ENCODE measurements around the gene TSTD2. TPM values are rescaled to one million over a fixed set of nuclear protein-coding genes. Genes with fewer than 3 reads are reported as not detected.
"Not testable (repeated sequence)": the region's sequence is repeated elsewhere in the genome, so short reads cannot be mapped to it uniquely, and the experiment has no call there.

Gene TSTD2
- total and polyA plus RNA-seq, 8 donors: 7.8 to 16.8 (median 10.0) TPM

GRCh38 chr9:97627624-97628023, 5.5 kb downstream of the TSTD2 start:
- intact Hi-C loops (cut with DNase I): no loop called here

GRCh38 chr9:97625620-97626019, 7.5 kb downstream of the TSTD2 start:
- H3K4me3 ChIP-seq: no peak overlapping the region
- no peak overlapping the region for H3K27ac ChIP-seq
- DNase-seq (no peak), ATAC-seq (no peak), FAIRE-seq (no peak)
- H3K36me3 ChIP-seq: peaks cover 0 to 25% (median 0%) of the 10 kb centered on the region in 3 donors
- 64 to 72% methylated on average over 3 of the region's 3 CpGs for WGBS, 2 donors
- H3K4me1 ChIP-seq: peaks cover 0 to 16% (median 0%) of the 10 kb centered on the region in 3 donors
- no peaks in the 10 kb centered on the region for H3K9me3 ChIP-seq
- TF ChIP-seq CTCF (IDR thresholded peaks at IDR 0.05): no peak
- intact Hi-C loops (cut with DNase I): no loop called here
- no peaks in the 10 kb centered on the region for H3K27me3 ChIP-seq

More at GRCh38 chr9:97627624-97628023, 5.5 kb downstream of the TSTD2 start:
- DNase-seq: no peak
- peak overlapping the region in 2 of 4 donors; percentile 39 to 48 for H3K27ac ChIP-seq
- H3K9me3 ChIP-seq: no peaks in the 10 kb centered on the region
- H3K27me3 ChIP-seq: no peaks in the 10 kb centered on the region
- H3K4me3 ChIP-seq: no peak overlapping the region
- FAIRE-seq: no peak
- TF ChIP-seq CTCF (IDR thresholded peaks at IDR 0.05): no peak
- 16 to 20% methylated on average over 5 of the region's 5 CpGs for WGBS, 2 donors
- H3K36me3 ChIP-seq: peaks cover 0 to 16% (median 0%) of the 10 kb centered on the region in 3 donors
- peak in 3 of 4 donors; percentile 35 to 51 (median 42) for ATAC-seq
- H3K4me1 ChIP-seq: peaks cover 8 to 20% (median 9%) of the 10 kb centered on the region in 3 donors

- Histone ChIP-seq H3K36me3 (peaks cover 0 to 25% (median 0%) of the 10 kb centered on the region in 3 donors), H3K4me1 (peaks cover 0 to 16% (median 0%) of the 10 kb centered on the region in 3 donors), H3K27ac (no peak overlapping the region), H3K4me3 (no peak overlapping the region), H3K9me3 (no peaks in the 10 kb centered on the region), H3K27me3 (no peaks in the 10 kb centered on the region)
- FAIRE-seq (no peak), DNase-seq (no peak), ATAC-seq (no peak)
- 98 to 100% methylated on average over 1 of the region's 1 CpG for WGBS, 2 donors
- intact Hi-C loops (cut with DNase I): no loop called here
- no peak for TF ChIP-seq CTCF (IDR thresholded peaks at IDR 0.05)
Measured at GRCh38 chr9:97623946-97624345, 9.2 kb downstream of the TSTD2 start.

GRCh38 chr9:97622483-97622882, 10.7 kb downstream of the TSTD2 start:
- H3K27me3 ChIP-seq; FAIRE-seq; H3K4me3 ChIP-seq; intact Hi-C loops (cut with DNase I); DNase-seq; H3K4me1 ChIP-seq; ATAC-seq; H3K9me3 ChIP-seq; H3K27ac ChIP-seq: not testable (repeated sequence)
- WGBS, 2 donors: 92 to 96% methylated on average over 5 of the region's 5 CpGs
- peaks cover 0 to 30% (median 1%) of the 10 kb centered on the region in 3 donors for H3K36me3 ChIP-seq

GRCh38 chr9:97620063-97620462, 13.1 kb downstream of the TSTD2 start:
- 93 to 97% methylated on average over 2 of the region's 2 CpGs for WGBS, 2 donors
- DNase-seq; ATAC-seq; H3K27me3 ChIP-seq; intact Hi-C loops (cut with DNase I); FAIRE-seq; H3K4me3 ChIP-seq; H3K9me3 ChIP-seq; H3K4me1 ChIP-seq; H3K27ac ChIP-seq: not testable (repeated sequence)
- peaks cover 0 to 37% (median 5%) of the 10 kb centered on the region in 3 donors for H3K36me3 ChIP-seq

- no peak for FAIRE-seq
- intact Hi-C loops (cut with DNase I): no loop called here
- Histone ChIP-seq H3K36me3 (peaks cover 0 to 24% (median 5%) of the 10 kb centered on the region in 3 donors), H3K4me3 (no peak overlapping the region), H3K9me3 (no peaks in the 10 kb centered on the region), H3K27ac (no peak overlapping the region), H3K27me3 (no peaks in the 10 kb centered on the region), H3K4me1 (no peaks in the 10 kb centered on the region)
- no peak for TF ChIP-seq CTCF (IDR thresholded peaks at IDR 0.05)
- 77 to 83% methylated on average over 1 of the region's 1 CpG for WGBS, 2 donors
- ATAC-seq: no peak
- DNase-seq: no peak
Measured at GRCh38 chr9:97617939-97618416, 15.2 kb downstream of the TSTD2 start.
